SJCRH30 (cell line): ENCODE measurements around the gene PRRC2A. TPM values are rescaled to one million over a fixed set of nuclear protein-coding genes. Genes with fewer than 3 reads are reported as not detected.

Experiments used
- DNase-seq, 2 experiments: peaks; one replicate each; pipeline ENCODE4 v3.0.0-alpha.2; 2015 to 2020
- H3K27ac ChIP-seq: fragments of 250-450 bp; sonication (Bioruptor Pico); 2 replicates; pipeline ENCODE4 v1.5.1; 2020; ENCODE audit warnings: mild to moderate bottlenecking, moderate library complexity
- H3K27me3 ChIP-seq: fragments of 250-450 bp; sonication (Bioruptor Pico); 2 replicates; pipeline ENCODE4 v1.5.1; 2020; ENCODE audit warnings: mild to moderate bottlenecking, moderate library complexity
- H3K36me3 ChIP-seq: fragments of 250-450 bp; sonication (Bioruptor Pico); 2 replicates; pipeline ENCODE4 v1.5.1; 2020; ENCODE audit warnings: mild to moderate bottlenecking, moderate library complexity
- H3K4me1 ChIP-seq: fragments of 250-450 bp; sonication (Bioruptor Pico); 2 replicates; pipeline ENCODE4 v1.5.1; 2020; ENCODE audit warnings: mild to moderate bottlenecking, moderate library complexity
- H3K4me3 ChIP-seq: fragments of 250-450 bp; sonication (Bioruptor Pico); 2 replicates; pipeline ENCODE4 v1.5.1; 2020; ENCODE audit warnings: mild to moderate bottlenecking, moderate library complexity
- H3K9me3 ChIP-seq: fragments of 250-450 bp; sonication (Bioruptor Pico); replicated peaks from 2 replicates; pipeline ENCODE4 v1.5.1; 2020; ENCODE audit warnings: mild to moderate bottlenecking, moderate library complexity
- total RNA-seq: library from RNA; depleted of rRNA; stranded (reverse); fragments of >200 nt; shearing (Covaris generic); gene quantifications from 2 replicates; pipeline ENCODE4 v1.2.3, GENCODE V29; 2014

Gene PRRC2A
- total RNA-seq, 1 experiment from 2014 or later = 109 TPM

- Histone ChIP-seq H3K4me3 (peak within 1 kb of the TSS; percentile 72), H3K4me1 (peaks cover 8% of the 10 kb centered on the region), H3K27me3 (no peaks in the 10 kb centered on the region), H3K9me3 (no peaks in the 10 kb centered on the region), H3K27ac (peak within 1 kb of the TSS; percentile 78), H3K36me3 (peaks cover 12% of the 10 kb centered on the region; the same call in 1 of the 2 replicates)
- DNase-seq = peak; percentile 86 to 89
Observed at GRCh38 chr6:31660381-31661261, 40.1 kb downstream of the PRRC2A start, which contains the start of gene C6orf47. Gene C6orf47 (minus strand): TSS chr6:31660778. CDS start chr6:31659947, 831 bp downstream.

- DNase-seq = no peak
- H3K4me1 ChIP-seq = peaks cover 8% of the 10 kb centered on the region
- peak overlapping the region; percentile 72 for H3K4me3 ChIP-seq
- no peaks in the 10 kb centered on the region for H3K27me3 ChIP-seq
- H3K9me3 ChIP-seq = no peaks in the 10 kb centered on the region
- peak overlapping the region; percentile 78 for H3K27ac ChIP-seq
- peaks cover 14% of the 10 kb centered on the region; the same call in 1 of the 2 replicates for H3K36me3 ChIP-seq
Observed at GRCh38 chr6:31661262-31662123, 41.0 kb downstream of the PRRC2A start.

- Histone ChIP-seq H3K9me3 (no peaks in the 10 kb centered on the region), H3K27me3 (no peaks in the 10 kb centered on the region), H3K4me1 (peaks cover 8% of the 10 kb centered on the region), H3K36me3 (peaks cover 17% of the 10 kb centered on the region), H3K4me3 (no peak overlapping the region), H3K27ac (no peak overlapping the region)
- no peak for DNase-seq
Observed at GRCh38 chr6:31662124-31662723, 41.7 kb downstream of the PRRC2A start.

- Histone ChIP-seq H3K27ac (no peak overlapping the region; the same call in 1 of the 2 replicates), H3K36me3 (peaks cover 23% of the 10 kb centered on the region), H3K4me1 (peaks cover 8% of the 10 kb centered on the region), H3K4me3 (peak overlapping the region; percentile 86), H3K9me3 (no peaks in the 10 kb centered on the region), H3K27me3 (no peaks in the 10 kb centered on the region)
- DNase-seq = no peak
Observed at GRCh38 chr6:31663126-31663960, 42.8 kb downstream of the PRRC2A start.

- peaks cover 8% of the 10 kb centered on the region for H3K4me1 ChIP-seq
- peak; percentile 37 to 52 for DNase-seq
- peaks cover 31% of the 10 kb centered on the region for H3K36me3 ChIP-seq
- H3K9me3 ChIP-seq = no peaks in the 10 kb centered on the region
- H3K27me3 ChIP-seq = no peaks in the 10 kb centered on the region
- H3K4me3 ChIP-seq = peak overlapping the region; percentile 86
- H3K27ac ChIP-seq = peak overlapping the region; percentile 96
Observed at GRCh38 chr6:31663961-31664789, 43.7 kb downstream of the PRRC2A start.

- H3K36me3 ChIP-seq = peaks cover 38% of the 10 kb centered on the region
Observed at GRCh38 chr6:31664790-31665500, 44.4 kb downstream of the PRRC2A start, which contains the start of gene GPANK1. Gene GPANK1 (minus strand): TSS chr6:31664997. CDS start chr6:31664478, 519 bp downstream.

GRCh38 chr6:31665501-31666336, 45.2 kb downstream of the PRRC2A start, which contains the start of gene CSNK2B:
Gene CSNK2B (plus strand): TSS chr6:31666080. CDS start chr6:31666832, 752 bp downstream.
- Histone ChIP-seq H3K36me3 (peaks cover 43% of the 10 kb centered on the region), H3K4me1 (peaks cover 5% of the 10 kb centered on the region), H3K27ac (peak within 1 kb of the TSS; percentile 96), H3K9me3 (no peaks in the 10 kb centered on the region), H3K4me3 (peak within 1 kb of the TSS; percentile 86), H3K27me3 (no peaks in the 10 kb centered on the region)
- DNase-seq = peak; percentile 97

More at GRCh38 chr6:31664790-31665500, 44.4 kb downstream of the PRRC2A start, which contains the start of gene GPANK1:
- H3K9me3 ChIP-seq = no peaks in the 10 kb centered on the region
- no peaks in the 10 kb centered on the region for H3K27me3 ChIP-seq
- peak within 1 kb of the TSS; percentile 96 for H3K27ac ChIP-seq
- DNase-seq = peak; percentile 87 to 93
- peak within 1 kb of the TSS; percentile 86 for H3K4me3 ChIP-seq
- peaks cover 5% of the 10 kb centered on the region for H3K4me1 ChIP-seq

- Histone ChIP-seq H3K9me3 (no peaks in the 10 kb centered on the region), H3K27ac (peak overlapping the region; percentile 96), H3K27me3 (no peaks in the 10 kb centered on the region), H3K36me3 (peaks cover 48% of the 10 kb centered on the region), H3K4me1 (peaks cover 5% of the 10 kb centered on the region), H3K4me3 (peak overlapping the region; percentile 86)
- no peak for DNase-seq
Observed at GRCh38 chr6:31666337-31666965, 45.9 kb downstream of the PRRC2A start.

- no peaks in the 10 kb centered on the region for H3K27me3 ChIP-seq
- H3K27ac ChIP-seq = no peak within 1 kb of the TSS
- H3K36me3 ChIP-seq = peaks cover 46% of the 10 kb centered on the region
- no peaks in the 10 kb centered on the region for H3K9me3 ChIP-seq
- no peak within 1 kb of the TSS for H3K4me3 ChIP-seq
- DNase-seq = no peak
- H3K4me1 ChIP-seq = no peaks in the 10 kb centered on the region
Observed at GRCh38 chr6:31669676-31670075, 49.2 kb downstream of the PRRC2A start, which contains the start of gene LY6G5B. Gene LY6G5B (plus strand): TSS chr6:31669976. CDS start chr6:31670951, 975 bp downstream.

- DNase-seq = no peak
- Histone ChIP-seq H3K4me3 (no peak overlapping the region), H3K36me3 (peaks cover 6% of the 10 kb centered on the region; the same call in 1 of the 2 replicates)
Observed at GRCh38 chr6:31676322-31676903, 55.9 kb downstream of the PRRC2A start.

GRCh38 chr6:31676904-31677303, 56.4 kb downstream of the PRRC2A start:
- H3K4me3 ChIP-seq = no peak overlapping the region
- H3K4me1 ChIP-seq = no peaks in the 10 kb centered on the region
- no peak overlapping the region for H3K27ac ChIP-seq
- peaks cover 5% of the 10 kb centered on the region; the same call in 1 of the 2 replicates for H3K36me3 ChIP-seq
- no peak for DNase-seq
- H3K9me3 ChIP-seq = no peaks in the 10 kb centered on the region
- H3K27me3 ChIP-seq = no peaks in the 10 kb centered on the region

More at GRCh38 chr6:31676322-31676903, 55.9 kb downstream of the PRRC2A start:
- Histone ChIP-seq H3K27ac (no peak overlapping the region), H3K9me3 (no peaks in the 10 kb centered on the region), H3K27me3 (no peaks in the 10 kb centered on the region), H3K4me1 (no peaks in the 10 kb centered on the region)
